Measurements from ENCODE around the gene CYP4F8.

CYP4F8 gene

GRCh38 chr19:15584095-15584494 lies 30.9 kb upstream of the CYP4F8 start (continued):
- no peak for TF ChIP-seq ZNF8 (CRISPR knock-in tag; IDR thresholded peaks at IDR 0.05)

- peak; percentile 98 for ATAC-seq
- TF ChIP-seq RARB (CRISPR knock-in tag; IDR thresholded peaks at IDR 0.05) = no peak
- TF ChIP-seq ZFP3 (CRISPR knock-in tag; IDR thresholded peaks at IDR 0.05) = no peak
- TF ChIP-seq ISL1 (CRISPR knock-in tag; IDR thresholded peaks at IDR 0.05) = no peak
- TF ChIP-seq GLIS3 (CRISPR knock-in tag; IDR thresholded peaks at IDR 0.05) = no peak
- TF ChIP-seq BACH2 (CRISPR knock-in tag; IDR thresholded peaks at IDR 0.05; ENCODE audit: borderline replicate concordance) = no peak
- no peak for TF ChIP-seq CREB5 (CRISPR knock-in tag; IDR thresholded peaks at IDR 0.05; ENCODE audit: low read depth)
- no peak for TF ChIP-seq ZNF565 (CRISPR knock-in tag; conservative IDR thresholded peaks at IDR 0.05; ENCODE audit: low read depth)
- no peak for TF ChIP-seq CSRNP3 (CRISPR knock-in tag; IDR thresholded peaks at IDR 0.05)
- no peak for TF ChIP-seq TCF4 (CRISPR knock-in tag; IDR thresholded peaks at IDR 0.05; ENCODE audit: borderline replicate concordance)
- TF ChIP-seq POU6F1 (CRISPR knock-in tag; IDR thresholded peaks at IDR 0.05; ENCODE audit: borderline replicate concordance, low read depth) = no peak
- TF ChIP-seq PATZ1 (CRISPR knock-in tag; IDR thresholded peaks at IDR 0.05; ENCODE audit: borderline replicate concordance) = no peak
- TF ChIP-seq ZNF8 (CRISPR knock-in tag; IDR thresholded peaks at IDR 0.05) = no peak
- TF ChIP-seq ZFP30 (CRISPR knock-in tag; IDR thresholded peaks at IDR 0.05) = no peak
- TF ChIP-seq CSDC2 (CRISPR knock-in tag; IDR thresholded peaks at IDR 0.05) = no peak
These were observed 30.4 kb upstream of the CYP4F8 start for GRCh38 chr19:15584541-15585115.

GRCh38 chr19:15587663-15588062 lies 27.4 kb upstream of the CYP4F8 start:
- no peak for TF ChIP-seq RARB (CRISPR knock-in tag; IDR thresholded peaks at IDR 0.05)
- TF ChIP-seq CSRNP3 (CRISPR knock-in tag; IDR thresholded peaks at IDR 0.05) = no peak
- TF ChIP-seq OSR1 (CRISPR knock-in tag; IDR thresholded peaks at IDR 0.05) = no peak
- TF ChIP-seq POU6F1 (CRISPR knock-in tag; IDR thresholded peaks at IDR 0.05; ENCODE audit: borderline replicate concordance, low read depth) = no peak
- TF ChIP-seq ZC3H10 (CRISPR knock-in tag; IDR thresholded peaks at IDR 0.05) = no peak
- ATAC-seq = no peak

GRCh38 chr19:15588265-15588664 lies 26.8 kb upstream of the CYP4F8 start:
- ATAC-seq = no peak
- TF ChIP-seq ISL1 (CRISPR knock-in tag; IDR thresholded peaks at IDR 0.05) (no peak), PATZ1 (CRISPR knock-in tag; IDR thresholded peaks at IDR 0.05; ENCODE audit: borderline replicate concordance) (no peak), CSDC2 (CRISPR knock-in tag; IDR thresholded peaks at IDR 0.05) (no peak), ZFP30 (CRISPR knock-in tag; IDR thresholded peaks at IDR 0.05) (no peak), BACH2 (CRISPR knock-in tag; IDR thresholded peaks at IDR 0.05; ENCODE audit: borderline replicate concordance) (no peak), POU6F1 (CRISPR knock-in tag; IDR thresholded peaks at IDR 0.05; ENCODE audit: borderline replicate concordance, low read depth) (no peak), ESRRG (CRISPR knock-in tag; IDR thresholded peaks at IDR 0.05) (no peak), TOX (CRISPR knock-in tag; IDR thresholded peaks at IDR 0.05; ENCODE audit: borderline replicate concordance) (no peak), ZNF565 (CRISPR knock-in tag; conservative IDR thresholded peaks at IDR 0.05; ENCODE audit: low read depth) (no peak), TCF4 (CRISPR knock-in tag; IDR thresholded peaks at IDR 0.05; ENCODE audit: borderline replicate concordance) (no peak), RARB (CRISPR knock-in tag; IDR thresholded peaks at IDR 0.05) (no peak), CSRNP3 (CRISPR knock-in tag; IDR thresholded peaks at IDR 0.05) (no peak)

All from SK-N-SH treated with all-trans-retinoic acid at 6 μM for 48 hours (cell line).